Gastroesophageal sphincter (tissue), 4 donors: Measurements from ENCODE around the gene MEGF11. TPM values are rescaled to one million over a fixed set of nuclear protein-coding genes. Genes with fewer than 3 reads are reported as not detected.

Source experiments
- ATAC-seq: fragments of 150-250 bp; one replicate; pipeline ENCODE4 v1.9.1; 2016; ENCODE audit warnings: mild to moderate bottlenecking, moderate library complexity
- H3K27ac ChIP-seq, 4 donors: fragments of 200-600 bp; sonication (generic) in 3 of 4; 1 replicate in 3 of 4; 2 replicates in 1 of 4; pipeline ENCODE4 v1.5.1; 2016 to 2019
- H3K27me3 ChIP-seq: fragments of 200-600 bp; sonication (generic); one replicate; pipeline ENCODE4 v1.5.1; 2019
- H3K36me3 ChIP-seq, 2 donors: fragments of 200-600 bp; sonication (generic); one replicate each; pipeline ENCODE4 v1.5.1; 2019; ENCODE audit warnings: control low read depth in 1 of 2
- H3K4me1 ChIP-seq, 3 donors: fragments of 200-600 bp; sonication (generic); 1 replicate in 2 of 3; 2 replicates in 1 of 3; pipeline ENCODE4 v1.5.1; 2016 to 2019; ENCODE audit warnings: control low read depth in 2 of 3
- H3K4me3 ChIP-seq, 2 donors: fragments of 200-600 bp; sonication (generic); one replicate each; pipeline ENCODE4 v1.5.1; 2019; ENCODE audit warnings: mild to moderate bottlenecking in 1 of 2, moderate library complexity in 1 of 2
- H3K9me3 ChIP-seq, 3 donors: fragments of 200-600 bp; sonication (generic); one replicate each; pipeline ENCODE4 v1.5.1; 2017 to 2019; ENCODE audit warnings: control low read depth in 2 of 3
- CTCF ChIP-seq, 4 experiments: fragments of 200-600 bp in 2 of 4; fragments of 450-650 bp in 2 of 4; sonication (generic) in 1 of 4; IDR thresholded peaks; one replicate each; pipeline ENCODE4 v1.5.1; 2017 to 2019; ENCODE audit warnings: antibody characterized with exemption in 4 of 4, mild to moderate bottlenecking in 2 of 4, moderate library complexity in 2 of 4
- EP300 ChIP-seq: sonication (generic); formaldehyde crosslinking; IDR thresholded peaks from one replicate; pipeline ENCODE4 v1.6.1; 2017; ENCODE audit warnings: antibody characterized with exemption, mild to moderate bottlenecking
- POLR2A ChIP-seq, 2 donors: fragments of 450-650 bp; IDR thresholded peaks; one replicate each; pipeline ENCODE4 v1.6.1; 2017; ENCODE audit warnings: antibody characterized with exemption in 2 of 2, mild to moderate bottlenecking in 2 of 2, moderate library complexity in 1 of 2
- POLR2AphosphoS5 ChIP-seq: sonication (generic); formaldehyde crosslinking; IDR thresholded peaks from one replicate; pipeline ENCODE4 v1.6.1; 2017; ENCODE audit warnings: antibody characterized with exemption
- WGBS, 2 donors: methylation state at CpG; one replicate each; pipeline ENCODE4 v1.1.5; 2018; ENCODE audit warnings: low coverage in 1 of 2; 5-methylcytosine and 5-hydroxymethylcytosine counted together
- total RNA-seq, 4 donors: library from RNA; depleted of rRNA; stranded (reverse); fragments of >200 nt; gene quantifications; one replicate each; pipeline ENCODE4 v1.1.0, GENCODE V29; 2016

MEGF11 gene
- total RNA-seq, 4 donors from 2014 or later = 0.08 TPM; not detected in 3

- Histone ChIP-seq H3K4me1 (peaks cover 0 to 49% (median 9%) of the 10 kb centered on the region in 3 donors), H3K36me3 (peaks cover 0 to 17% of the 10 kb centered on the region in 2 donors), H3K4me3 (peak overlapping the region in 1 of 2 donors; percentile 83), H3K27me3 (no peaks in the 10 kb centered on the region), H3K27ac (peak overlapping the region in 3 of 4 donors; percentile 87 to 96 (median 88)), H3K9me3 (no peaks in the 10 kb centered on the region)
- no peak for ATAC-seq
- TF ChIP-seq CTCF (IDR thresholded peaks at IDR 0.05) (no peak), POLR2A (IDR thresholded peaks at IDR 0.05) (no peak), POLR2AphosphoS5 (no peak), EP300 (no peak)
- WGBS, 2 donors = 25 to 29% methylated on average over 2 to 3 of the region's 3 CpGs
These were observed 41.3 kb upstream of the MEGF11 start for GRCh38 chr15:66294932-66295235.

GRCh38 chr15:66294157-66294931, 40.8 kb upstream of the MEGF11 start:
- Histone ChIP-seq H3K9me3 (no peaks in the 10 kb centered on the region), H3K4me1 (peaks cover 0 to 50% (median 9%) of the 10 kb centered on the region in 3 donors), H3K36me3 (peaks cover 0 to 13% of the 10 kb centered on the region in 2 donors), H3K27ac (peak overlapping the region; percentile 68 to 96 (median 88)), H3K27me3 (no peaks in the 10 kb centered on the region), H3K4me3 (peak overlapping the region; percentile 73 to 83)
- TF ChIP-seq EP300 (no peak), POLR2A (IDR thresholded peaks at IDR 0.05) (no peak), CTCF (IDR thresholded peaks at IDR 0.05) (no peak), POLR2AphosphoS5 (no peak)
- 2 to 5% methylated on average over 5 to 11 of the region's 16 CpGs for WGBS, 2 donors
- ATAC-seq = no peak

GRCh38 chr15:66293419-66294156, 40.0 kb upstream of the MEGF11 start, which contains the start of gene DIS3L:
Gene DIS3L, plus strand, starts transcription at chr15:66293568. Its CDS starts 29 bp downstream, at chr15:66293597.
- Histone ChIP-seq H3K4me1 (peaks cover 0 to 57% (median 9%) of the 10 kb centered on the region in 3 donors), H3K27me3 (no peaks in the 10 kb centered on the region), H3K27ac (peak within 1 kb of the TSS; percentile 86 to 96 (median 88)), H3K9me3 (no peaks in the 10 kb centered on the region), H3K36me3 (peaks cover 0 to 6% of the 10 kb centered on the region in 2 donors), H3K4me3 (peak within 1 kb of the TSS; percentile 73 to 83)
- ATAC-seq = peak; percentile 89
- no CpG with 5 or more reads among the region's 92 CpGs for WGBS, 2 donors
- TF ChIP-seq CTCF (IDR thresholded peaks at IDR 0.05) (peak in 1 of 4 experiments; percentile 22), POLR2AphosphoS5 (peak; percentile 3), EP300 (no peak), POLR2A (IDR thresholded peaks at IDR 0.05) (peak; percentile 38 to 44)

DNA sequence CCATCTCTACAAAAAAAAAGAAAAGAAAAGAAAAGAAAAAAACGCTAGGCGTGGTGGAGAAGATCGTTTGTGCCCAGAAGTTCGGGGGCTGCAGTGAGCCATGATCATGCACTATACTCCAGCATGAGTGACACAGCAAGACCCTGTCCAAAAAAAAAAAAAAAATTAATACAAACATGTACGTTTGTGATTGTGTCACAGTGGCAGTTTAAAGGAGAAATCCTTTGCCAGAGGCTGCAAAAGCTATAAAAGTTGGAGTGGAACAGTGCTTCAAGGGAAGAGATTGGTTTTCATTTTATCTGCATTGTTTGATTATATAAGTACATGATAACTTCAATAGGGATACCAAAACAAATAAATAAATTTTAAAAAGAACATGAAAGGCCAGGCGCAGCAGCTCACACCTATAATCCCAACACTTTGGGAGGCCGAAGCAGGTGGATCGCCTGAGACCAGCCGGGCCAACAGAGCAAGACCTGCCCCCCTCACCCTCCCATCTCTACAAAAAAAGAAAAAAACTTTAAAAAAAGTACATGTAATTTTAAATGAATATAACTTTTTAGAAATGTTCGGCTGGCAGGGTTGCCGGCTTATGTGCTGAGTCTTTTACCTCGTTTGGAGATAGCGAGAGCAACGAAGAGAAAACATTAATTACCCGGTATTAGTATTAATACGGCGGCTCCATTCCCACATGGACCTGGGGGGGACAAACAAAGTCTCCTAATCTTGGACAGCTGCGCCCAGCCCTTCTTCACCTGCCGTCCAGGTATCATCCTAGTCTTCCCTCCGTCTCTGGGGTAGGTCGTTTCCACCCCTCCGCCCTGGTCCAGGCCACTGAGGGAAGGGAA, 39.2 kb upstream of the MEGF11 start:
- WGBS, 2 donors = 6 to 9% methylated on average over 17 to 22 of the region's 22 CpGs
- H3K9me3 ChIP-seq = no peaks in the 10 kb centered on the region
- ATAC-seq = no peak

More for the DNA sequence above, 39.2 kb upstream of the MEGF11 start:
- Histone ChIP-seq H3K4me1 (peaks cover 0 to 63% (median 9%) of the 10 kb centered on the region in 3 donors), H3K4me3 (peak overlapping the region; percentile 73 to 83), H3K27me3 (no peaks in the 10 kb centered on the region), H3K27ac (peak overlapping the region; percentile 86 to 96 (median 88)), H3K36me3 (no peaks in the 10 kb centered on the region)
- TF ChIP-seq POLR2AphosphoS5 (no peak), POLR2A (IDR thresholded peaks at IDR 0.05) (no peak), EP300 (no peak), CTCF (IDR thresholded peaks at IDR 0.05) (no peak)
